Mucosa of rectum (tissue), 2 donors: ENCODE data around the gene ZNF771.

Experiments
- H3K27ac ChIP-seq, 2 donors: one replicate each; pipeline ENCODE4 v1.7.0; 2013; ENCODE audit warnings: inconsistent platforms in 2 of 2, low read depth in 2 of 2, low read length in 2 of 2
- H3K27me3 ChIP-seq, 2 donors: one replicate each; pipeline ENCODE4 v1.7.0; 2013; ENCODE audit warnings: low read length in 2 of 2; ENCODE audit not compliant: control insufficient read depth in 2 of 2, insufficient read depth in 2 of 2
- H3K36me3 ChIP-seq, 2 donors: one replicate each; pipeline ENCODE4 v1.7.0; 2013; ENCODE audit warnings: low read length in 2 of 2; ENCODE audit not compliant: control insufficient read depth in 2 of 2, insufficient read depth in 2 of 2
- H3K4me1 ChIP-seq, 2 donors: one replicate each; pipeline ENCODE4 v1.7.0; 2013; ENCODE audit warnings: low read length in 2 of 2, mild to moderate bottlenecking in 1 of 2; ENCODE audit not compliant: control insufficient read depth in 2 of 2, insufficient read depth in 2 of 2
- H3K4me3 ChIP-seq, 2 donors: one replicate each; pipeline ENCODE4 v1.7.0; 2013; ENCODE audit warnings: low read length in 2 of 2
- H3K9ac ChIP-seq, 2 donors: one replicate each; pipeline ENCODE4 v1.7.0; 2013; ENCODE audit warnings: low read length in 2 of 2, low read depth in 1 of 2, mild to moderate bottlenecking in 1 of 2
- H3K9me3 ChIP-seq, 2 donors: one replicate each; pipeline ENCODE4 v1.7.0; 2013; ENCODE audit warnings: low read length in 2 of 2; ENCODE audit not compliant: control insufficient read depth in 2 of 2
- donor health status: healthy.
- donor health status: Normal muscosa, but diverticular disease.

Gene ZNF771

GRCh38 chr16:30375864-30376263 lies 31.5 kb upstream of the ZNF771 start:
- H3K4me3 ChIP-seq: no peak overlapping the region
- peaks cover 18 to 23% of the 10 kb centered on the region in 2 donors for H3K4me1 ChIP-seq
- no peaks in the 10 kb centered on the region for H3K9me3 ChIP-seq
- H3K9ac ChIP-seq: no peak overlapping the region
- no peak overlapping the region for H3K27ac ChIP-seq
- H3K27me3 ChIP-seq: no peaks in the 10 kb centered on the region
- H3K36me3 ChIP-seq: no peaks in the 10 kb centered on the region

DNA sequence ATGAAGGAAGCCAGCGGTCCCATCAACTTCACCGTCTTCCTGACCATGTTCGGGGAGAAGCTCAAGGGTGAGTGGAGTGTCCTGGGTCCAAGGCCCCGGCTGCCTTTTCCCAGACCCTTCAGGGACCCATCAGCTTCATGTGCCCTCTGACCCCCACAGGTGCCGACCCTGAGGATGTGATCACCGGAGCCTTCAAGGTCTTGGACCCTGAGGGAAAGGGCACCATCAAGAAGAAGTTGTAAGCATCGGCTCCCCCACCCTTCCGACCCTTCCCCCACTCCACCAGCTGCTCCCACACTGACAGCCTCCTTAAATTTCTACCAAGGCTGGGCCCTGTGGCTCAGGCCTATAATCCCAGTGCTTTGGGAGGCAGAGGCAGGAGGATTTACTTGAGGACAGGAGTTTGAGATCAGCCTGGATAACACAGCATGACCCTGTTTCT lies 30.9 kb upstream of the ZNF771 start:
- Histone ChIP-seq H3K4me3 (no peak overlapping the region), H3K27me3 (no peaks in the 10 kb centered on the region), H3K9ac (no peak overlapping the region), H3K27ac (no peak overlapping the region), H3K4me1 (peaks cover 16 to 18% of the 10 kb centered on the region in 2 donors), H3K9me3 (no peaks in the 10 kb centered on the region), H3K36me3 (no peaks in the 10 kb centered on the region)

- H3K27ac ChIP-seq: peak overlapping the region; percentile 100
- H3K36me3 ChIP-seq: no peaks in the 10 kb centered on the region
- H3K27me3 ChIP-seq: no peaks in the 10 kb centered on the region
- H3K9ac ChIP-seq: peak overlapping the region; percentile 92 to 94
- no peaks in the 10 kb centered on the region for H3K9me3 ChIP-seq
- H3K4me3 ChIP-seq: peak overlapping the region; percentile 77 to 82
- H3K4me1 ChIP-seq: peaks cover 16% of the 10 kb centered on the region in 2 donors
Measured at GRCh38 chr16:30377050-30377811, 30.2 kb upstream of the ZNF771 start.

- H3K4me3 ChIP-seq: peak overlapping the region; percentile 77 to 82
Measured at GRCh38 chr16:30377812-30378235, 29.6 kb upstream of the ZNF771 start.

GRCh38 chr16:30378236-30379157 lies 28.9 kb upstream of the ZNF771 start:
- Histone ChIP-seq H3K9me3 (no peaks in the 10 kb centered on the region), H3K4me1 (peaks cover 16% of the 10 kb centered on the region in 2 donors), H3K4me3 (peak overlapping the region; percentile 83 to 92), H3K9ac (peak overlapping the region; percentile 86 to 94), H3K27ac (peak overlapping the region; percentile 100), H3K27me3 (no peaks in the 10 kb centered on the region), H3K36me3 (no peaks in the 10 kb centered on the region)

More at GRCh38 chr16:30377812-30378235, 29.6 kb upstream of the ZNF771 start:
- Histone ChIP-seq H3K27me3 (no peaks in the 10 kb centered on the region), H3K27ac (peak overlapping the region; percentile 100), H3K9me3 (no peaks in the 10 kb centered on the region), H3K4me1 (peaks cover 16% of the 10 kb centered on the region in 2 donors), H3K9ac (peak overlapping the region; percentile 92 to 94), H3K36me3 (no peaks in the 10 kb centered on the region)

DNA sequence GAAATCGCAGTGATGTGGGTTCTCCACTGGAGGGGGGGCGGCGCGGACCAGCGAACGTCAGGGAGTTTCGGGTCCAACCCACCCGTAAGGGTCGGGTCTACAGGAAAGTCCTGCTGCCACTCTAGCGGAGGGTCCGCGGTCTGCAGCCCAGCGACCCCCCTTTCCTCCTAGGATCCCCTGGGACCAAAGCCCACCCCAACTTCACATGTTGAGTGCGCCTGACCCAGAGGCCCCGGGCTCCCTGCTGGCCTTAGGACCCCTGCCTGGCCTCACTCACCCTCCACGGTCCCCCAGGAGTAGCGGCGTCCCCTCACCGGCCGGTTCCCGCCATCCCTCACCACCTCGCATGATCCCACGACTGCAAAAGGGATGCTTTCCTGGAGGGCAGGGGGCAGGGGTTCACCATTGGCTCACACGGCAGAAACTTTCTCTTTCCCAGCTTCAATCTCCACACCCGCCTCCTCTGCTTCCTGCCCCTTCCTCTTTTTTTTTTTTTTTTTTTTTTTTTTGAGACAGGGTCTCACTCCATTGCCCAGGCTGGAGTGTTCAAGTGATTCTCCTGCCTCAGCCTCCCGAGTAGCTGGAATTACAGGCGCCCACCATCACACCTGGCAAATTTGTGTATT lies 28.1 kb upstream of the ZNF771 start:
- Histone ChIP-seq H3K9ac (peak overlapping the region; percentile 61 to 93), H3K4me1 (peaks cover 16% of the 10 kb centered on the region in 2 donors), H3K27me3 (no peaks in the 10 kb centered on the region), H3K36me3 (no peaks in the 10 kb centered on the region), H3K4me3 (peak overlapping the region; percentile 83 to 92), H3K9me3 (no peaks in the 10 kb centered on the region), H3K27ac (peak overlapping the region; percentile 99 to 100)

DNA sequence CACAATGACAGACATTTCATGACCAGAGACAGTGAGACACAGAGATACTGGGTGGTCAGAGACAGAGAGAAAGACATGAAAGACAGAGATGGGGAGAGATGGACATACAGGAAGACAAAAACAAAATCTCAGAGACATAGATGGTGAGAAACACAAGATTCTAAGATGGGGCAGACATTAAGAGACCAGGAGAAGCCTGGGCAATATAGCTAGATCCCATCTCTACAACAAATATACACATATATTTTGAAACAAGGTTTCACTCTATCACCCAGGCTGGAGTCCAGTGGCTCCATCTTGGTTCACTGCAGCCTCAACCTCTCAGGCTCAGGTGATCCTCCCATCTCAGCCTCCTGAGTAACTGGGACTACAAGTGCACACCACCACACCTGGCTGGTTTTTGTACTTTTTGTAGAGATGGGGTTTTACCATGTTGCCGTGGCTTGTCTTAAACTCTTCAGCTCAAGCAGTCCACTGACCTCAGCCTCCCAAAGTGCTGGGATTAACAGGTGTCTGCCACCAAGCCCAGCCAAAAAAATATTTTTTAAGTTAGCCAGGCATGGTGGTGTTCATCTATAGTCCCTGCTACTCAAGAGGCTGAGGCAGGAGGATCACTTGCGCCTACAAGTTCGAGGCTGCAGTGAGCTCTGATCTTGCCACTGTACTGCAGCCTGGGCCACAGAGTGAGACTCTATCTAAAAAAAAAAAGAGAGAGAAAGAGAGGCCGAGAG lies 27.2 kb upstream of the ZNF771 start:
- Histone ChIP-seq H3K4me1 (peaks cover 16% of the 10 kb centered on the region in 2 donors), H3K27ac (no peak overlapping the region), H3K27me3 (no peaks in the 10 kb centered on the region)

DNA sequence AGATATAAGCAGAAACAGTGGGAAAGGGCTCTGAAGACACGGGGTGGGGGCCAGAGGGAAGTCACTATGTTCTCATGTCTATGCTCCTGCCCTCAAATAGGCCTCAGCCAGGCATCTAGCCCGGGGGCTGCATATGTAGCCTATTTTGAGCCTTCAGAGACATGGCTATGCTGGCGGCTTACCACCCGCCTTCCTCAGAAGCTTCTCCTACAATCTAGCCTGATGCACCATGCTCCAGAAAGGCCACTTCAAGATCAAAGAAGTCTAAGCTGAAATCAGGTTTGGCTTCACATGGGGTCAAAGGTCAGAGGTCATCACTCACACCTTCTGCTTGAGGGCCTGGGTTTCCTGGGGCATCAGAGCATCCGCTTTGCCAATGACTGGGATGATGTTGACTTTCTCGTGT lies 26.6 kb upstream of the ZNF771 start:
- H3K4me3 ChIP-seq: no peak overlapping the region
- H3K4me1 ChIP-seq: peaks cover 16% of the 10 kb centered on the region in 2 donors
- no peaks in the 10 kb centered on the region for H3K27me3 ChIP-seq
- H3K9ac ChIP-seq: no peak overlapping the region
- no peak overlapping the region for H3K27ac ChIP-seq
- no peaks in the 10 kb centered on the region for H3K36me3 ChIP-seq
- H3K9me3 ChIP-seq: no peaks in the 10 kb centered on the region

More for the DNA sequence above, 27.2 kb upstream of the ZNF771 start:
- Histone ChIP-seq H3K4me3 (no peak overlapping the region), H3K9ac (no peak overlapping the region), H3K36me3 (no peaks in the 10 kb centered on the region), H3K9me3 (no peaks in the 10 kb centered on the region)

DNA sequence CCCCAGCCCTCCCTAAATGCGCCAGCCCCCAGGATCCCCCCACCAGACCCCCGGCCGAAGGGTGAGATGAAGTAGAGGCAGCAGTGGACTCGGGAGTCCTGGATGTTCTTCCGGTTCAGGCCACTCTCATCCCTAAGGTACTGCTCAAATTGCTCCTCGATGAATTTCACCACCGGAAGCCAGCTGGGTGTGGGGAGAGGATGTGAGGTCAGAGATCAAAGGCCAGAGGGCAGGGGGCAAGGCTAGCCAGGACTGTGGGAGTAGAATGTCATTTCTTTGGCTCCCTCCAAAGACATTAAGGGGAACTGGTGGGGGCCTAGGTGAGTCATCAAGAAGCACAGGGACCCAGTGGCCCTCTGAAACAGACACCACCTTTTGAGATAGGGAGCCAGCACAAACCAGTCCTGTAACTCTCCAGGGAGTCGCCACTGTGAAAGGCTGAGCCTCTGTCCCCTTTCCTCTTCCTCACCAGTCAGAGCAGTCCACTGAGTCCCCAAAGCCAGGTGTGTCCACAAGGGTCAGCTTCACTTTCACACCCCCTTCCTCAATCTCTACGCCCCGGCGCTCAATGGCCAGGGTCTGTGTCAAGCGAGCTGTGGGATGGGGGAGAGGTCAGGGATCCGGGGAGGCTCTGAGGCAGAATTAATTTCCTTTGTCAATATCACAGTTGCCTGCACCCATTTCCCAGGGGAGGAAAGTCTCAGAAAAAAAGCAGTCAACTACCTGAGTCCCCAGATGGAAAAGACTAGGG lies 25.9 kb upstream of the ZNF771 start:
- Histone ChIP-seq H3K9ac (peak overlapping the region in 1 of 2 donors; percentile 35), H3K4me3 (peak overlapping the region in 1 of 2 donors; percentile 68), H3K27ac (peak overlapping the region in 1 of 2 donors; percentile 18)

More for the DNA sequence above, 25.9 kb upstream of the ZNF771 start:
- Histone ChIP-seq H3K4me1 (peaks cover 16% of the 10 kb centered on the region in 2 donors), H3K9me3 (no peaks in the 10 kb centered on the region), H3K27me3 (no peaks in the 10 kb centered on the region), H3K36me3 (no peaks in the 10 kb centered on the region)
